HG03066 (cell line): ENCODE results near the gene DMRT2.

Source experiments
- ATAC-seq: cut with Tn5 transposase; IDR thresholded peaks from one replicate; pipeline ENCODE4 v1.9.1; 2021; ENCODE audit warnings: low read depth; ENCODE audit not compliant: unreplicated experiment

DMRT2 gene

DNA sequence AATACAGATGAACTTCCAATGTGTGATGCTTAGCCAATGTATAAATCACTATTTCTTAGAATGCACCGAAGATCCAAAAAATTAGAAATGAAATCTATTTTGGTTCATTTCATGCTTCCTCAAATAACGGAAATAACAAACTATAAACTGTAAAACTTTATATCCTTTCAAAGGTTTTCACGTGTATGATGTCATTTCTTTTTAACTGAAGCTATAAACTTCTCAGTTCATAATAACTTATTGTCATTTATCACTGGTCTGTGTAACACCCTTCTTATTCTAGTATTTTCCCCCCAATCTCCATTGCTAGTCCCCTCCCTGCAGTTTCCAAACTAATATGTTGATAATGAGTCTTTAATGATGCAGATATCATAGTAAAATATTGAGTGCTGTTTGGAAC lies 36.4 kb downstream of the DMRT2 start:
- ATAC-seq, result no peak

DNA sequence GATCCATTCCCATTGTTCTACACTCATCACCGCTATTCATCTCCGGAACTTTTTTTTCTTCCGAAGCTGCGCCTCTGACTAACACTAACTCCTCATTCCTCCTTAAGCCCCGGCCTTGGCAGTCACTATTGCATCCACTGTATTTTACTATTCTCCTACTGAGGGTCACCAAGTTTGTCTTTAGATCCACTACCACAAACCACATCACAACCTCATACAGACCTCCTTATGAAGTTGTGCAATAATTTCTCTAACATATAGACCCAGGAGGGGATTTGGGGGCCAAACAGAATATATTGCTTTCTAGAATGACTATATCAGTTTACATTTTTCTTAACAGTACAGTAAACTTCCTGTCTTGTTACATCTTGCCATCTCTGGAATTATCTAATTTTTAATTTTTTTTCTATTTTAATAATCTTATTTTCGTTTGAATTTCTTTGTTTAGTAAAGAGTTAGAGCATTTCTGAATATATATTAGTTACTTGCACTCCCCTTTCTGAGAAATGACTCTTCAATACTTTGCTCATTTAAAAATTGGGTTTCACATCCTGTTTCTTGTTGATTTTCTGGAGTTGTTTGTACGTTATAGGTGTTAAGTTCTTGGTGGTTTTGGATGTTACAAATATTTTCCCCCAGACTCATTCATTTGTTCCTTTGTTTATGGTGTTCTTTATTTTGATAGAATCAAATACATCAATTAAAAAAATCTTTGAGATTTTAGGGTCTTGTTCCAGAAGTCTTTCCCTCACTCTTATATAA lies 37.1 kb downstream of the DMRT2 start:
- ATAC-seq, result no peak

DNA sequence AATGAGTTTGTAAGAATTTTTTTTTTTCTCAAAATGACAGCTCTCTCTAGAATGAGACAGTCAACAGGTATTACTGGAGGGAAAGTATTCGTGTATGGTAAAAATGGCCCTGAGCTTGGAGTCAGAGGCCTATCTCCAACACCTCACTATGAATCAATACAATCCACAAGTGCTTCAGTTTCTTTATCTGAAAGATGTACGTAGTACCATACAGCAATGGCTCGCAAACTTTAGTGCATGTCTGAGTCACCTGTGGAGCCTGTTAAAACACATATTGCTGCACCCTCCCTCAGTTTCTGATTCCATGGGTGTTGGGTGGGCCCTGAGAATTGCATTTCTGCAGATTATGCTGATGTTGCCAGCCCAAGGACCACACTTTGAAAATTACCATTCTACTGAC lies 44.6 kb downstream of the DMRT2 start:
- ATAC-seq, result no peak

DNA sequence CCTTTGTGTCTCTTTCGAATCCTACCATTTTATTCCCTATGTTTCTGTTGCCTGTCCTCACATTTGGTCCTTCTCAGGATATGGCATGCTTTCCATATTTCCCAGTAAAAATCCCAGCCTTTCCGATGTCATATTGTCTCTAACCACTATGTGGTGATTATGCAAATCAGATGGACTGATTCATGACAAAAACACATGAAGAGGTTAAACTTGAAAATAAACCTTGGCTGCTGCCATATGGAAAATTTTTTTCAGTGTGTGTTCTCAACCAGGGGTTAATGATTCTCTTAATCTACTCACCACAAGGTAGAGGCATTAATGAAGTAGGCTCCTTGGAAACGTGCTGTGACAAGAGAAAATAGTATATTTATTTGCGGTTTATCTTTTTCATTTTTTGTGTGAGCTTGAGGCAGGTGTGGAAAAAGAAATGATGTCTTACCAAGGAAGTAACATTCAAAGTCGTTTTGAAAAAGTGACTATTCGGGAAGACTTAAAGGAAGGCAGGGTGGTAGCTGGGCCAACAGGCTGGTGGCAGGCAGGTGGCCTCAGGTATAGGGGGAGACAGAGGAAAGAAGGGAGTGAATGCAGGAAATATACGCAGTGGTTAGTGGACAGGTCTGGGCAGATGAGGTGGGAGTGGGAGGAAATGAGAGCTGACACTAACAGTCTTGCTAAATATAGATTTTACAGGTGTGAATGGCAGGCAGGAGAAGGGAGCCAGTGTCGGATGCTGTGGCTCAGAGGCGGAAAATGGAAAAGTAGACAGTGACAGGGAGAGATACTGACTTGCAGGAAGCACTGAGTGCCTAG lies 46.2 kb downstream of the DMRT2 start:
- no peak for ATAC-seq

DNA sequence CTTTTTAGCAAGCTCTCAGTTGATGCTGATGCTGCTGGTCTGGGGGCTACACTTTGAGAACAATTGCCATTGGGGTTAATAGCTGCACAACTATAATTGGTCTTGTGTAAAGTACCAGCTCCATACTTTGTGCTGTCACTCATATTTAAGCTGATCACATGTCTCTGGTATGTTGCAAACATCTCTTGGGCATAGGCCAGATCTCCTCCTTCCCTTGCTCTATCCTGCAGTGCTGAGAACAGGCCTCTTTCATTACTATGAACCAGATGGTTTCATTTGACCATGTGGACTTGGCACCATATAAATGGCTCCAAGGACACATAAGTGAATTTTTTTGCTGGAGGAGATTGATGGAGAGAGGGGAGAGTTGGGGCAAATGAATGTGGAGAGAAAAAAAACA lies 48.4 kb downstream of the DMRT2 start:
- no peak for ATAC-seq

DNA sequence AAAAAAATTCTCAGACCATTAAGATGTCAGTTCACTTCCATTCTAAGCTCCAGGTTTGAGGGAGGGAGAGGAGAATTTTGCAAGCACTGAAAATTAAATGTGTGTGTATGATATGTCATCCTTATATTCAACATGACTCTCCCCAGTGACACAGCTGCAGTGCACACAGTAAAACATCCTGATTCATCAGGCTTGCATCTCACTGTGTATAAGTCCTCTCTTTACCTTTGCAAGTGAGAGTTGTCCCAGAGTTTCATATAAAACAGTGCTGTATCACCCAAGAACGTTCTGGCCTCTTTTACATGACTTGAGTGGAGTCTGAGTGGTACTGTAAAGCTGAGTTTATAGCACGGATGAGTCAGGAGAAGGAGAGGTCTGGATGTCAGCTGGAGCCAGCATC lies 50.0 kb downstream of the DMRT2 start:
- ATAC-seq, result no peak

DNA sequence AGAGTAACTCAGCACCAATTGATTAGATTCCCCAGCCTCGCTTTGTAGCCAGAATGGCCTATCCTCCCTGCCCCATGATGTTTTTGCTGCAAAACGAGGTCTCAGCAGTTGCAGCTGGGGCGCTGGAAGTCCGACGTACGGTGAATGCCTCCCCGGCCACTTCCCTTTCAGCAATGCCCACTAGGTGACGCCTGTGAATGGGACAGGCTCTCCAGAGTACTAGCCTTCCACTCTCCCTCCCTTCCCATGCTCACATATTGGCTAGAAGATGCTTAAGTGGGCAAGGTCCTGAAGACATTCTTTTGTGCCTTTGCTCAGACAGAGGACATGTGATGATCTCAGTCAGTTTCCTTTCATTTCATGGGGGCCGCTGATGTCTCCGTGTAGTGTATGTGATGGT lies 50.8 kb downstream of the DMRT2 start:
- ATAC-seq, result no peak

DNA sequence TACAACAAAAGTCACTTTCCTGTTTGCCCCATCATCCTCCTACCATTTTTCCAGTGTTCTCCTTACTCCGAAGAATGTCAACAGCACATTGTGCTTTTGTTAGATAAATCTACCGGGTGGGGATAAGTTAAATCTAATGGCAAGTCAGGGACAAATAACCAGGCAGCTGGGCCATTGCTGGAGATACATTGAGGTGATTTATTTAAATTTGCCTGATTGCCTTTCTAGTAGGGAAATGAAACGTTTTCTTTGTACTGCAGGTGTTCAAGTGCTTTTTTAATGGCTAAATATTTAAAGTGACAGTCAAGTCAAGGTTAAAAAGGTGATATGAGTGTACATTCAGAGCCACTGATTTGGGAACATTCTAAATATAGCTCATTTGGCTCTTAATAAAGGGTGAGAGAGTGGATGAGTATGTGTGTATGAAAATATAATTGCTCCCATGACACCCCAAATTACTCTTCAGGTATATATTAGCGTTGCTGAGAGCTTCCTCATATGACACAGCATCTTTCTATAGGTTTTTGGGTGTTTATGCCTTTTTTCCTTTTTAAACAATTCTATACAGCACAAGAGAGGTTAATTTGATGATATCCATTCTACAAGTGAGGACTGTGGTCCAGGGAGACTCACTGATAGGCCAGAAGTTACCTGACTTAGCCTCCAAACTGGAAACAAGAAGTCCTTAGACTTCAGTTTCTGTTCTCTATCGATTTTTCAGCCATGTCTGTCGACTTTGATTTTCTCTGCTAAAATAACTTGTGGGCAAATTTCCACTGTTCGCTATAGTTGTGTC lies 51.9 kb downstream of the DMRT2 start:
- no peak for ATAC-seq

DNA sequence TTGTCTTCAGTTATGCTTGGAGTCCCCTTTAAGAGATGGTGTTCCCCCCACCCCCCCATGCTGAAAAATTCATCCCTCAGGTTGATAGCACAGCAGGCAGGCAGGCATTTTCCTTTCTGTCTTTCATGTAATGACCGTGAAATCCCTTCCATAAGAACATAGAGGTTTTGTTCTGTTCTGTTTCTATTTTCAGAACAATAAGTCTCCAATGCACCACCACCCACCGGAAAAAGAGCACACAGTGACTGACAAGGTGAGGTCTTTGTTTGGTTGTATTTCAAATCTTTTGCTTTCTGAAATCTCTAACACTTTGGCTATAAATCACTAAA lies 52.4 kb downstream of the DMRT2 start:
- ATAC-seq, result no peak
